KMS-11 (cell line): ENCODE data around the gene TRIM8.

ENCODE experiments used
- H2AFZ ChIP-seq: fragments of 200-600 bp; sonication (generic); 2 replicates; pipeline ENCODE4 v1.6.1; 2016; ENCODE audit warnings: antibody characterized with exemption, mixed run types, low read depth
- H3K27ac ChIP-seq: fragments of 200-600 bp; sonication (generic); 2 replicates; pipeline ENCODE4 v1.6.1; 2016; ENCODE audit warnings: mild to moderate bottlenecking, mixed run types
- H3K27me3 ChIP-seq: fragments of 200-600 bp; sonication (generic); 2 replicates; pipeline ENCODE4 v1.6.1; 2017; ENCODE audit warnings: mild to moderate bottlenecking, low read depth, mixed run types, moderate library complexity; ENCODE audit not compliant: insufficient read depth
- H3K36me3 ChIP-seq: fragments of 200-600 bp; sonication (generic); 2 replicates; pipeline ENCODE4 v1.6.1; 2017; ENCODE audit warnings: mild to moderate bottlenecking, mixed run types; ENCODE audit not compliant: insufficient read depth
- H3K4me1 ChIP-seq: fragments of 200-600 bp; sonication (generic); 2 replicates; pipeline ENCODE4 v1.6.1; 2016; ENCODE audit warnings: mild to moderate bottlenecking, low read depth, mixed run types; ENCODE audit not compliant: poor library complexity, severe bottlenecking
- H3K4me2 ChIP-seq: fragments of 200-600 bp; sonication (generic); 2 replicates; pipeline ENCODE4 v1.7.0; 2016; ENCODE audit warnings: mild to moderate bottlenecking, mixed run types
- H3K4me3 ChIP-seq: fragments of 200-600 bp; sonication (generic); IDR thresholded peaks from 2 replicates; pipeline ENCODE4 v1.6.1; 2017; ENCODE audit warnings: low read depth, low read length, mixed read lengths; ENCODE audit not compliant: insufficient read depth
- H3K79me2 ChIP-seq: fragments of 200-600 bp; sonication (generic); 2 replicates; pipeline ENCODE4 v1.6.1; 2016; ENCODE audit warnings: low read depth, mixed run types; ENCODE audit not compliant: insufficient read depth
- H3K9ac ChIP-seq: fragments of 200-600 bp; sonication (generic); 2 replicates; pipeline ENCODE4 v1.6.1; 2016; ENCODE audit warnings: mild to moderate bottlenecking, mixed run types
- H4K20me1 ChIP-seq: fragments of 200-600 bp; sonication (generic); 2 replicates; pipeline ENCODE4 v1.6.1; 2016; ENCODE audit warnings: mild to moderate bottlenecking, mixed run types; ENCODE audit not compliant: insufficient read depth
- TF ChIP-seq, protein P1 (sequence below): fragments of 200-600 bp; sonication (generic); conservative IDR thresholded peaks from 2 replicates; pipeline ENCODE4 v1.6.1; 2017; ENCODE audit warnings: low read depth, mild to moderate bottlenecking, antibody characterized with exemption, low read length, moderate library complexity, mixed read lengths

The TRIM8 gene

DNA sequence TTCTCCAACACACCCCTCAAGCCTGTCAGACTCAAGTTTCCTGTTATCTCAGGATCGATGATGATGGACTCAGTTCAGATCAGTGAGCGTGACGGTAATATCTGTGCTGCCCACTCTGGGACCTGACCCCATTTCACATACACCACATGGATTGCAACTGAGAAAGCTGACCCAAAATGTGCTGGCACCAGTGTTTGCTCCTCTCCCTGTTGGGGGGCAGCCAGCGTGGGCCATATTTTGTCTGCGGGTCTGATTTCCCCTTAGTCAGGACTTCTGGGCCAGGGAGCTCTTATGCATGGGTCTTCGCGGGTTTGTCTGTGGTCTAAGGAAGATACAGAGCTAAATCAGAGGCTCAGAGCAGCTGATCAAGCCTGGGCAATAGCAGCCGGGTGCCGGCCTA, 42.6 kb upstream of the TRIM8 start:
- peaks cover under 1% of the 10 kb centered on the region for H3K4me1 ChIP-seq

DNA sequence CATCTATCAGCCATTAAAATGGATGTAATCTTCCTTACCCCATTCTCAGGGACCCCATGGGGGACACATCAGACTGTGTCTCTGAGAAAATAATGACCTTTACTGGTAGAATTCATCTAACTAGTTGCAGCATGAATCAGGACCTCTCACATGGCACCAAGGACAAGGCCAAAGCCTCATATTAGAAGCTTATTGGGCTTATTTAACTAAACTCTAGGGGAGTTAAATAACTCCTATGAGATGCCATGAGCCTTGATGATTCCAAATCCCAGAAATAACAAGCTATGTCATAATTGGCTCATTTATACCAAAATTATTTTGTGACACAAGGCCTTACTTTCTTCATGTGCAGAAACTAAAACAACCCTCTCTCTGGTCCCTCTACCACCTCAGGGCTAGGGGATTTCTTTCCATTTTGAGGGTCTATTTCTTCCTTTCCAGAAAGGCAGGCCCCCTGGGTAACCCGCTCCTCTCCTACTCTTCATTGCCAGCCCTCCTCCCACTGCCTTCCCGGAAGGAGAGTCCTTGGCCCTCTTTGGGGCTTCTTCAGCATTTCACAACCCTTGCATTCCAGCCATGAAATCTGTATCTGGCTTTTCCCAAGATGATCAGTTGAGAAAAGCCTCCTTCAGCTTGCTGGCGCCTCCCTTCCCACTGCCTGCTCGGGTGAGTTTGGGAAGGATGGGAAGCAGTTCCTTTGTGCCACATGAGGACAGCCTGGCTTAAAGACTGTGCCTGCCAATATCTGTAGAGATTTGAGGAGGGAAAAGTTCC, 41.8 kb upstream of the TRIM8 start:
- H3K4me1 ChIP-seq: no peaks in the 10 kb centered on the region

More for the DNA sequence above, 42.6 kb upstream of the TRIM8 start:
- Histone ChIP-seq H3K79me2 (no peaks in the 10 kb centered on the region), H4K20me1 (no peaks in the 10 kb centered on the region), H3K9ac (no peak overlapping the region), H3K27ac (no peak overlapping the region), H3K36me3 (no peaks in the 10 kb centered on the region), H2AFZ (no peak overlapping the region), H3K4me3 (no peak overlapping the region), H3K4me2 (no peak overlapping the region), H3K27me3 (no peaks in the 10 kb centered on the region)
- TF ChIP-seq, protein P1, sequence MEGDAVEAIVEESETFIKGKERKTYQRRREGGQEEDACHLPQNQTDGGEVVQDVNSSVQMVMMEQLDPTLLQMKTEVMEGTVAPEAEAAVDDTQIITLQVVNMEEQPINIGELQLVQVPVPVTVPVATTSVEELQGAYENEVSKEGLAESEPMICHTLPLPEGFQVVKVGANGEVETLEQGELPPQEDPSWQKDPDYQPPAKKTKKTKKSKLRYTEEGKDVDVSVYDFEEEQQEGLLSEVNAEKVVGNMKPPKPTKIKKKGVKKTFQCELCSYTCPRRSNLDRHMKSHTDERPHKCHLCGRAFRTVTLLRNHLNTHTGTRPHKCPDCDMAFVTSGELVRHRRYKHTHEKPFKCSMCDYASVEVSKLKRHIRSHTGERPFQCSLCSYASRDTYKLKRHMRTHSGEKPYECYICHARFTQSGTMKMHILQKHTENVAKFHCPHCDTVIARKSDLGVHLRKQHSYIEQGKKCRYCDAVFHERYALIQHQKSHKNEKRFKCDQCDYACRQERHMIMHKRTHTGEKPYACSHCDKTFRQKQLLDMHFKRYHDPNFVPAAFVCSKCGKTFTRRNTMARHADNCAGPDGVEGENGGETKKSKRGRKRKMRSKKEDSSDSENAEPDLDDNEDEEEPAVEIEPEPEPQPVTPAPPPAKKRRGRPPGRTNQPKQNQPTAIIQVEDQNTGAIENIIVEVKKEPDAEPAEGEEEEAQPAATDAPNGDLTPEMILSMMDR: no peak

DNA sequence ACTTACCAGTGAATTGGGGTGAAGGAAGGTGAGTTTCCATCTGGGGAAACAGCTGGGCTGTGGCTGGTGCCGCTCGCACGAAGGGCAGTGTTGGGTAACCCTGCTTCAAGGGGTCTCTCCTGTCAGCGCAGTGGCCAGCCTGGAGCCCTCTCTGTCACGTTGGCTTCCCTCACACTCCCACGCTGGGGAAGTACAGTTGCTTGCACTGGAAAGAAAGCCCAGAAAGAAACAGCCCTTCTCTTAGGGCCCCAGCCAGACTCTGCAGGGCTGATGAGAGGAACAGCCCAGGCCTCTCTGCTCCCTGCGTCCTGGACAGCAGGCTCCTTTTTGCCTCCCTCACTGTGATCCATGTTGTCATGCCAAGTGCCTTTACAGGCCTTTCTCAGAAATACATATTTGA, 40.3 kb upstream of the TRIM8 start:
- Histone ChIP-seq H3K4me2 (no peak overlapping the region), H3K27ac (no peak overlapping the region), H3K4me3 (no peak overlapping the region), H3K36me3 (no peaks in the 10 kb centered on the region), H3K4me1 (peaks cover under 1% of the 10 kb centered on the region), H4K20me1 (no peaks in the 10 kb centered on the region), H3K79me2 (no peaks in the 10 kb centered on the region), H2AFZ (no peak overlapping the region), H3K27me3 (no peaks in the 10 kb centered on the region), H3K9ac (no peak overlapping the region)
- TF ChIP-seq, protein P1: no peak

More for the DNA sequence above, 41.8 kb upstream of the TRIM8 start:
- Histone ChIP-seq H3K79me2 (no peaks in the 10 kb centered on the region), H2AFZ (no peak overlapping the region), H3K4me3 (no peak overlapping the region), H3K27ac (no peak overlapping the region), H3K36me3 (no peaks in the 10 kb centered on the region), H4K20me1 (no peaks in the 10 kb centered on the region), H3K9ac (no peak overlapping the region), H3K4me2 (no peak overlapping the region), H3K27me3 (no peaks in the 10 kb centered on the region)
- TF ChIP-seq, protein P1: no peak

DNA sequence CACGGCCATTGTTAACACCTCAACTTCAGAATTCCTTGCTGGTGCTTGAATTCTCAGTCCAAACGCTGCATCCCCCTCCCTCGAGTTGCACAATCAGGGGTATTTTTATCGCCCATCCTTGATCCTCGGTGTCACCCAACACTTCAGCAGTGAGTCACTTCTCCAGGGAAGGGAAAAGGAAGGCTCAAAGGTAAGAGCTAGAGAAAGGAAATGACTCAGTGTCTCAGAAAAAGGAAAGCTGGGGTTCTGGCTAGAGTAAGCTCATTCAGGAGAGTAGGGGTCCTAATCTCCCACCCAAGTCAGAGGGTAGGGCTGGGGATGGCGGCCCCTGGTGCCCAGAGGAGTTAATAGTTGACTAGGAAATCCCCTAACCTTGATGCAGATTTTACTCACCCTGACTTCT, 39.8 kb upstream of the TRIM8 start:
- no peaks in the 10 kb centered on the region for H3K79me2 ChIP-seq
- no peak overlapping the region for H3K27ac ChIP-seq
- H3K4me1 ChIP-seq: peaks cover 6% of the 10 kb centered on the region
- H3K27me3 ChIP-seq: no peaks in the 10 kb centered on the region
- H2AFZ ChIP-seq: no peak overlapping the region
- no peaks in the 10 kb centered on the region for H3K36me3 ChIP-seq
- H3K4me2 ChIP-seq: no peak overlapping the region
- no peak overlapping the region for H3K4me3 ChIP-seq
- TF ChIP-seq, protein P1: no peak
- H3K9ac ChIP-seq: no peak overlapping the region
- H4K20me1 ChIP-seq: no peaks in the 10 kb centered on the region
